SK-N-SH (cell line): ENCODE data around the gene ZBTB16. TPM values are rescaled to one million over a fixed set of nuclear protein-coding genes. Genes with fewer than 3 reads are reported as not detected.

Experiments used
- CTCF ChIA-PET: fragments of 300-600, 350-600 bp; formaldehyde crosslinking; extraction: SDS; loops from one replicate; lab custom pipeline; 2021; lab: Yijun Ruan, JAX
- POLR2A ChIA-PET: fragments of 350-600 bp; sonication (Branson Sonifier 250); formaldehyde crosslinking; extraction: SDS; loops from one replicate; lab custom pipeline; 2020; ENCODE audit warnings: antibody characterized with exemption, inconsistent platforms; lab: Yijun Ruan, JAX
- DNase-seq: peaks from one replicate; pipeline ENCODE4 v3.0.0; 2012
- H2AFZ ChIP-seq: fragments of 200-600 bp; sonication (generic); 2 replicates; pipeline ENCODE4 v1.8.1; 2016; ENCODE audit warnings: antibody characterized with exemption, mild to moderate bottlenecking, low read depth
- H3F3A ChIP-seq: fragments of 200-600 bp; sonication (generic); replicated peaks from 2 replicates; pipeline ENCODE3; 2016; ENCODE audit warnings: antibody characterized with exemption, mild to moderate bottlenecking; ENCODE audit not compliant: insufficient read depth
- H3K27ac ChIP-seq, 2 experiments: fragments of 200-500 bp in 1 of 2; fragments of 200-600 bp in 1 of 2; sonication (Bioruptor generic) in 1 of 2; sonication (generic), shearing (Covaris generic) in 1 of 2; 2 replicates each; pipeline versions ENCODE4 v1.5.1 to v1.6.1; 2014 to 2016; ENCODE audit warnings: low read depth in 2 of 2, inconsistent platforms in 1 of 2, low read length in 1 of 2, mild to moderate bottlenecking in 1 of 2, mixed read lengths in 1 of 2
- H3K27me3 ChIP-seq: fragments of 200-600 bp; sonication (generic), shearing (Covaris generic); 2 replicates; pipeline ENCODE4 v1.6.1; 2016; ENCODE audit warnings: mixed run types; ENCODE audit not compliant: insufficient read depth
- H3K36me3 ChIP-seq, 2 experiments: fragments of 200-500 bp in 1 of 2; fragments of 200-600 bp in 1 of 2; sonication (Bioruptor generic) in 1 of 2; sonication (generic) in 1 of 2; replicated peaks in 1 of 2; 2 replicates each; pipeline versions ENCODE3 to v1.5.1; 2014 to 2016; ENCODE audit warnings: low read length in 1 of 2, mild to moderate bottlenecking in 1 of 2; ENCODE audit not compliant: insufficient read depth in 2 of 2, control insufficient read depth in 1 of 2
- H3K4me1 ChIP-seq, 2 experiments: fragments of 200-500 bp in 1 of 2; fragments of 200-600 bp in 1 of 2; sonication (Bioruptor generic) in 1 of 2; sonication (generic), shearing (Covaris generic) in 1 of 2; 2 replicates each; pipeline versions ENCODE4 v1.5.1 to v1.6.1; 2014 to 2016; ENCODE audit warnings: low read depth in 1 of 2, low read length in 1 of 2, mixed run types in 1 of 2; ENCODE audit not compliant: insufficient read depth in 2 of 2, control insufficient read depth in 1 of 2
- H3K4me2 ChIP-seq: fragments of 200-600 bp; sonication (generic), shearing (Covaris generic); 2 replicates; pipeline ENCODE4 v1.6.1; 2017; ENCODE audit warnings: mixed run types
- H3K4me3 ChIP-seq, 2 experiments: fragments of 200-500 bp in 1 of 2; fragments of 200-600 bp in 1 of 2; sonication (Bioruptor generic) in 1 of 2; sonication (generic), shearing (Covaris generic) in 1 of 2; 2 replicates each; pipeline versions ENCODE4 v1.5.1 to v1.8.1; 2014 to 2016; ENCODE audit warnings: low read depth in 2 of 2, inconsistent platforms in 1 of 2, low read length in 1 of 2, mild to moderate bottlenecking in 1 of 2, mixed read lengths in 1 of 2, moderate library complexity in 1 of 2
- H3K79me2 ChIP-seq: fragments of 200-600 bp; sonication (generic); 2 replicates; pipeline ENCODE4 v1.8.1; 2017; ENCODE audit warnings: mild to moderate bottlenecking; ENCODE audit not compliant: insufficient read depth
- H3K9ac ChIP-seq: fragments of 200-600 bp; sonication (generic); 2 replicates; pipeline ENCODE4 v1.6.1; 2017; ENCODE audit warnings: mixed run types
- H3K9me2 ChIP-seq: fragments of 200-600 bp; sonication (generic); 2 replicates; pipeline ENCODE4 v1.6.1; 2017; ENCODE audit warnings: mixed run types
- H3K9me3 ChIP-seq: fragments of 200-600 bp; sonication (generic); 2 replicates; pipeline ENCODE4 v1.6.1; 2017; ENCODE audit warnings: mixed run types, mild to moderate bottlenecking, moderate library complexity
- H4K20me1 ChIP-seq: fragments of 200-600 bp; sonication (generic); 2 replicates; pipeline ENCODE4 v1.6.1; 2017; ENCODE audit warnings: mild to moderate bottlenecking, mixed run types; ENCODE audit not compliant: insufficient read depth
- CTCF ChIP-seq: fragments of 200-600 bp; sonication (generic); IDR thresholded peaks from 2 replicates; pipeline ENCODE4 v1.6.1; 2017; ENCODE audit warnings: antibody characterized with exemption, mild to moderate bottlenecking, moderate library complexity
- ELF1 ChIP-seq: IDR thresholded peaks from 2 replicates; pipeline ENCODE4 v1.4.0; 2012
- EP300 ChIP-seq, 2 experiments: IDR thresholded peaks; 2 replicates each; pipeline versions ENCODE4 v1.4.0 to v1.6.1; 2012; ENCODE audit warnings: borderline replicate concordance in 1 of 2, low read depth in 1 of 2, low read length in 1 of 2
- FOXJ3 ChIP-seq: sonication (generic); formaldehyde crosslinking; IDR thresholded peaks from 2 replicates; pipeline ENCODE4 v1.5.1; 2020; ENCODE audit warnings: mild to moderate bottlenecking, missing genetic modification reagents
- GATA2 ChIP-seq: sonication (generic); formaldehyde crosslinking; IDR thresholded peaks from 2 replicates; pipeline ENCODE4 v1.5.0; 2020; ENCODE audit warnings: mild to moderate bottlenecking, missing genetic modification reagents
- MXI1 ChIP-seq: IDR thresholded peaks from 2 replicates; pipeline ENCODE4 v1.6.1; 2012; ENCODE audit warnings: mild to moderate bottlenecking, low read depth, low read length, improper control_type of control experiment
- NFIC ChIP-seq: IDR thresholded peaks from 2 replicates; pipeline ENCODE4 v1.4.0; 2012; ENCODE audit warnings: borderline replicate concordance
- RAD21 ChIP-seq: IDR thresholded peaks from 2 replicates; pipeline ENCODE4 v1.6.1; 2012; ENCODE audit warnings: mild to moderate bottlenecking, low read length
- RCOR1 ChIP-seq: fragments of 150-350 bp; IDR thresholded peaks from 2 replicates; pipeline ENCODE4 v1.6.1; 2017; ENCODE audit warnings: antibody characterized with exemption, low read length
- RFX5 ChIP-seq: IDR thresholded peaks from 2 replicates; pipeline ENCODE4 v1.6.1; 2012; ENCODE audit warnings: mild to moderate bottlenecking, improper control_type of control experiment, low read length
- TAF1 ChIP-seq: IDR thresholded peaks from 2 replicates; pipeline ENCODE4 v1.6.1; 2012; ENCODE audit warnings: low read depth, mild to moderate bottlenecking, low read length, moderate library complexity, borderline replicate concordance
- TCF12 ChIP-seq: IDR thresholded peaks from 2 replicates; pipeline ENCODE4 v1.4.0; 2012
- YY1 ChIP-seq: IDR thresholded peaks from 2 replicates; pipeline ENCODE4 v1.4.0; 2012; ENCODE audit warnings: low read depth, mild to moderate bottlenecking
- WGBS: methylation state at CpG from one replicate; pipeline ENCODE4 v1.1.6; 2017; ENCODE audit warnings: low lambda C conversion rate; 5-methylcytosine and 5-hydroxymethylcytosine counted together
- polyA plus RNA-seq, 3 experiments: library from polyadenylated mRNA; depleted of rRNA; stranded (reverse); fragments of >200 nt; gene quantifications; 2 replicates each; pipeline ENCODE4 v1.2.3, GENCODE V29; 2012
- TF ChIP-seq, protein P1 (sequence below): IDR thresholded peaks from 2 replicates; pipeline ENCODE4 v1.4.0; 2012; ENCODE audit warnings: low read depth, borderline replicate concordance

Gene ZBTB16
- polyA plus RNA-seq, 1 of the 3 experiments (the other 2 are of a cell fraction): not detected

- Histone ChIP-seq H3K27me3 (peaks cover 5% of the 10 kb centered on the region; the same call in 1 of the 2 replicates), H3K79me2 (no peaks in the 10 kb centered on the region)
- no peak for DNase-seq
- CTCF ChIA-PET: interaction anchor here (0.9 to 21.6 kb wide), 4 partner anchors 9 to 236 kb away, joined by 3 to 445 read pairs (median 18); no protein-coding TSS in a partner anchor
- 55% methylated on average over 1 of the region's 1 CpG for WGBS
- TF ChIP-seq YY1 (no peak), TAF1 (no peak), FOXJ3 (no peak), RFX5 (no peak), TCF12 (no peak), NFIC (no peak), RAD21 (no peak), CTCF (0 out of 2 replicates have a peak, but pooled peaks have one; percentile 10)
- TF ChIP-seq, all 33 proteins: peak for 1
- no peak overlapping the region for H3K9ac ChIP-seq
- no peaks in the 10 kb centered on the region for H3K36me3 ChIP-seq
- H4K20me1 ChIP-seq: no peaks in the 10 kb centered on the region
- H3F3A ChIP-seq: no peaks in the 10 kb centered on the region
- H2AFZ ChIP-seq: no peak overlapping the region
- no peak overlapping the region for H3K4me3 ChIP-seq
- H3K9me3 ChIP-seq: no peaks in the 10 kb centered on the region
- no peak overlapping the region for H3K27ac ChIP-seq
- POLR2A ChIA-PET: no interaction called here
- H3K4me1 ChIP-seq: no peaks in the 10 kb centered on the region
- no peak overlapping the region for H3K4me2 ChIP-seq
- H3K9me2 ChIP-seq: no peaks in the 10 kb centered on the region
Measured at GRCh38 chr11:114026355-114026754, 33.2 kb upstream of the ZBTB16 start.

DNA sequence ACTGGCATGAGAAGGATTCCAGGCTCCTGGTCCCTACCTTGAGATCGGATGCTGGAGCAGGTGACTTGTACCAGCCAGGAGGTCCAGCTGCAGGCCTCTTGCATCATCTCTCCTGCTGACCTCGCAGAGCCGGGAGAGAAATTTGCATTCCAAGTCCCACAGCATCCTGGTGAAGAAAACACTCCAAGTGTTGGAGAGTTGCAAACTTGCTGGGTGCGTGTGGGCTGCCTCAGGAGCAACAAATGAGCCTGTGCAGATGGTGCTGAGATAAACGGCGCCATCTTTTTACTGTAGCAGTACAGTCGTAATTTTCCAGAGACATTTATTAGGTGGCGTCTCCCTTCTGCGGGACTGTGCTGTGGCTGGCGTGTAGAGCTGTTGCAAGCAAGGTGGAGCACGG lies 32.1 kb upstream of the ZBTB16 start:
- H3K4me1 ChIP-seq: no peaks in the 10 kb centered on the region
- no peaks in the 10 kb centered on the region for H3K9me3 ChIP-seq
- H3K27ac ChIP-seq: no peak overlapping the region
- H2AFZ ChIP-seq: no peak overlapping the region
- ChIA-PET CTCF (interaction anchor here (0.9 to 21.6 kb wide), 12 partner anchors 8 to 242 kb away, joined by 3 to 445 read pairs (median 4); no protein-coding TSS in a partner anchor), POLR2A (no interaction called here)
- no peak overlapping the region for H3K4me3 ChIP-seq
- no peaks in the 10 kb centered on the region for H3K36me3 ChIP-seq
- 38% methylated on average over 7 of the region's 11 CpGs for WGBS
- no peaks in the 10 kb centered on the region for H4K20me1 ChIP-seq
- H3K4me2 ChIP-seq: no peak overlapping the region
- H3K79me2 ChIP-seq: no peaks in the 10 kb centered on the region
- TF ChIP-seq RFX5 (no peak), NFIC (no peak), EP300 (IDR thresholded peaks at IDR 0.05; ENCODE audit: borderline replicate concordance in 1 of 2, low read depth in 1 of 2, low read length in 1 of 2) (no peak), GATA2 (no peak), ELF1 (no peak), FOXJ3 (no peak), MXI1 (no peak), RCOR1 (no peak)
- TF ChIP-seq, protein P1, sequence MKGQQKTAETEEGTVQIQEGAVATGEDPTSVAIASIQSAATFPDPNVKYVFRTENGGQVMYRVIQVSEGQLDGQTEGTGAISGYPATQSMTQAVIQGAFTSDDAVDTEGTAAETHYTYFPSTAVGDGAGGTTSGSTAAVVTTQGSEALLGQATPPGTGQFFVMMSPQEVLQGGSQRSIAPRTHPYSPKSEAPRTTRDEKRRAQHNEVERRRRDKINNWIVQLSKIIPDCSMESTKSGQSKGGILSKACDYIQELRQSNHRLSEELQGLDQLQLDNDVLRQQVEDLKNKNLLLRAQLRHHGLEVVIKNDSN: no peak
- H3K27me3 ChIP-seq: peaks cover 5% of the 10 kb centered on the region; the same call in 1 of the 2 replicates
- no peaks in the 10 kb centered on the region for H3F3A ChIP-seq
- no peak for DNase-seq
- H3K9ac ChIP-seq: no peak overlapping the region
- H3K9me2 ChIP-seq: no peaks in the 10 kb centered on the region
